Mammary microvascular endothelial cell (primary cell): Measurements from ENCODE around the gene SLC2A14. TPM values are rescaled to one million over a fixed set of nuclear protein-coding genes. Genes with fewer than 3 reads are reported as not detected.

ENCODE experiments used
- total RNA-seq: library from RNA; depleted of rRNA; stranded (reverse); fragments of >200 nt; gene quantifications from 2 replicates; pipeline ENCODE4 v1.2.3, GENCODE V29; 2015

The SLC2A14 gene
- not detected in 2 replicates for total RNA-seq

GRCh38 chr12:7872566-7873319 is at the start of gene SLC2A14:
Gene SLC2A14, minus strand, starts transcription at chr12:7872915. Its CDS starts 3,035 bp downstream, at chr12:7869880.

DNA sequence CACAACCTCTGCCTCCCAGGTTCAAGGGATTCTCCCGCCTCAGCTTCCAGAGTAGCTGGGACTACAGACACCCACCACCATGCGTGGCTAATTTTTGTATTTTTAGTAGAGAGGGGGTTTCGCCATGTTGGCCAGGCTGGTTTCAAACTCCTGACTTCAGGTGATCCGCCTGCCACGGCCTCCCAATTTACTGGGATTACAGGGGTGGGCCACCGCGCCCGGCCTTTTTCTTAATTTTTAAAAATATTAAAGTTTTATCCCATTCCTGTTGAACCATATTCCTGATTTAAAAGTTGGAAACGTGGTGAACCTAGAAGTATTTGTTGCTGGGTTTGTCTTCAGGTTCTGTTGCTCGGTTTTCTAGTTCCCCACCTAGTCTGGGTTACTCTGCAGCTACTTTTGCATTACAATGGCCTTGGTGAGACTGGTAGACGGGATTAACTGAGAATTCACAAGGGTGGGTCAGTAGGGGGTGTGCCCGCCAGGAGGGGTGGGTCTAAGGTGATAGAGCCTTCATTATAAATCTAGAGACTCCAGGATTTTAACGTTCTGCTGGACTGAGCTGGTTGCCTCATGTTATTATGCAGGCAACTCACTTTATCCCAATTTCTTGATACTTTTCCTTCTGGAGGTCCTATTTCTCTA is 83.7 kb downstream of the SLC2A14 start, which contains the start of gene NANOG:
Gene NANOG (plus strand): TSS at position 519 of the 645 bp plus-strand sequence. CDS start 213 bp downstream, outside the sequence.

Other genes starting within 250 kb of the SLC2A14 start
- gene APOBEC1, start 207.0 kb downstream of the SLC2A14 start, total RNA-seq: not detected in 2 replicates
- 0.67 and 0.74 TPM in 2 replicates for gene GDF3, start 177.1 kb downstream of the SLC2A14 start, total RNA-seq
- gene DPPA3, start 161.5 kb downstream of the SLC2A14 start, total RNA-seq: not detected in 2 replicates
- gene CLEC4C, start 125.5 kb downstream of the SLC2A14 start, total RNA-seq: not detected in 2 replicates
- gene NANOGNB, start 107.7 kb downstream of the SLC2A14 start, total RNA-seq: not detected in 2 replicates
- gene NANOG, start 83.5 kb downstream of the SLC2A14 start, total RNA-seq: not detected in 2 replicates
- 13.1 and 13.2 TPM in 2 replicates for gene SLC2A3, start 63.3 kb upstream of the SLC2A14 start, total RNA-seq
- 5.7 and 7.6 TPM in 2 replicates for gene FOXJ2, start 159.8 kb upstream of the SLC2A14 start, total RNA-seq
- 0.20 and 0.30 TPM in 2 replicates for gene C3AR1, start 193.4 kb upstream of the SLC2A14 start, total RNA-seq
- 26.2 and 40.8 TPM in 2 replicates for gene NECAP1, start 209.4 kb upstream of the SLC2A14 start, total RNA-seq